Adrenal gland (tissue), 12 donors: ENCODE measurements around the gene ACADL. TPM values are rescaled to one million over a fixed set of nuclear protein-coding genes. Genes with fewer than 3 reads are reported as not detected.
"Not testable (repeated sequence)": the region's sequence is repeated elsewhere in the genome, so short reads cannot be mapped to it uniquely, and the experiment has no call there.

ENCODE experiments used
- DNase-seq, 7 donors: peaks; one replicate each; pipeline ENCODE4 v3.0.0-alpha.2; 2019 to 2020
- H3K27ac ChIP-seq, 5 donors: fragments of 200-600 bp; sonication (generic) in 4 of 5; 1 replicate in 3 of 5; 2 replicates in 2 of 5; pipeline versions ENCODE4 v1.5.1 to v1.8.0; 2016 to 2020; ENCODE audit warnings: mild to moderate bottlenecking in 1 of 5
- H3K27me3 ChIP-seq: fragments of 200-600 bp; 2 replicates; pipeline ENCODE4 v1.8.0; 2021
- H3K36me3 ChIP-seq, 2 donors: fragments of 200-600 bp; replicated peaks in 1 of 2; 1 replicate in 1 of 2; 2 replicates in 1 of 2; pipeline versions ENCODE4 v1.5.1 to v1.8.0; 2018 to 2022
- H3K4me1 ChIP-seq, 2 donors: fragments of 200-600 bp; replicated peaks in 1 of 2; 1 replicate in 1 of 2; 2 replicates in 1 of 2; pipeline versions ENCODE4 v1.5.1 to v1.8.0; 2018 to 2021
- H3K4me3 ChIP-seq, 4 donors: fragments of 200-600 bp; sonication (generic) in 3 of 4; one replicate each; pipeline ENCODE4 v1.5.1; 2016 to 2018
- H3K9me3 ChIP-seq, 3 donors: fragments of 200-600 bp; sonication (generic) in 1 of 3; replicated peaks in 1 of 3; 1 replicate in 2 of 3; 2 replicates in 1 of 3; pipeline versions ENCODE4 v1.5.1 to v1.8.0; 2016 to 2021
- CTCF ChIP-seq, 6 experiments: fragments of 450-650 bp in 4 of 6; fragments of 200-600 bp in 2 of 6; sonication (generic) in 1 of 6; IDR thresholded peaks; 1 replicate in 5 of 6; 2 replicates in 1 of 6; pipeline versions ENCODE4 v1.5.1 to v1.8.0; 2016 to 2021; ENCODE audit warnings: antibody characterized with exemption in 6 of 6, mild to moderate bottlenecking in 2 of 6, moderate library complexity in 1 of 6
- POLR2A ChIP-seq, 2 donors: fragments of 450-650 bp; IDR thresholded peaks; one replicate each; pipeline ENCODE4 v1.6.1; 2017; ENCODE audit warnings: antibody characterized with exemption in 2 of 2, mild to moderate bottlenecking in 2 of 2, moderate library complexity in 1 of 2
- WGBS, 4 donors: extraction: QIAGEN DNeasy Blood & Tissue Kit in 2 of 4; methylation state at CpG; one replicate each; pipeline versions ENCODE4 v1.1.5 to v1.1.7; 2013 to 2017; 5-methylcytosine and 5-hydroxymethylcytosine counted together
- intact Hi-C, 2 donors: fragments of 100-400 bp; cut with DNase I; formaldehyde crosslinking; loops; one replicate each; pipeline versions ENCODE4 v1.14.1 to v1.15.0; 2022 to 2023
- polyA plus RNA-seq, 3 donors: library from polyadenylated mRNA; stranded (reverse); fragments of 200-250 nt in 2 of 3; fragments of 350-450 nt in 1 of 3; fragmentation: Illumina TruSeq in 1 of 3; extraction: RNeasy Lipid Tissue Mini Kit (QIAGEN cat#74804) in 1 of 3; gene quantifications; one replicate each; pipeline ENCODE4 v1.2.3, GENCODE V29; 2013 to 2014
- total RNA-seq, 9 donors: library from RNA; depleted of rRNA in 4 of 9; stranded (reverse); fragments of >200 nt in 4 of 9; fragments of 120-200 nt in 1 of 9; fragmentation: NEBNext Ultra II Directional in 1 of 9; extraction: Animal tissue kit (Norgen Biotek cat#: 25700) in 1 of 9; gene quantifications; one replicate each; pipeline versions ENCODE4 v1.1.0 to v1.2.4, GENCODE V29; 2013 to 2023
- donor health status: healthy with polysubstance abuse.
- donor health status: Bipolar disorder and iron deficiency.
- donor health status: DM: yes; HTN: yes; CAD: no.
- donor health status: DM: no; HTN: no; CAD: no.
- donor health status: DM: no; HTN: no; CAD: no.
- donor health status: DM: yes; HTN: yes; CAD: no.

The ACADL gene
- total and polyA plus RNA-seq, 12 donors: 0.06 to 5.4 (median 1.1) TPM; not detected in 1

GRCh38 chr2:210190345-210190744 is 34.9 kb downstream of the ACADL start:
- WGBS, 4 donors: 89 to 92% (median 91%) methylated on average over 4 of the region's 4 CpGs
- H3K4me3 ChIP-seq: no peak overlapping the region
- H3K9me3 ChIP-seq: no peaks in the 10 kb centered on the region
- TF ChIP-seq POLR2A (IDR thresholded peaks at IDR 0.05) (no peak), CTCF (IDR thresholded peaks at IDR 0.05) (no peak)
- intact Hi-C loops: loop anchor here in 1 of 2 donors (10.0 kb wide), 1 partner anchor 116 kb away; no protein-coding TSS in a partner anchor
- no peaks in the 10 kb centered on the region for H3K27me3 ChIP-seq
- H3K27ac ChIP-seq: no peak overlapping the region
- peaks cover 0 to 7% of the 10 kb centered on the region in 2 donors for H3K4me1 ChIP-seq
- DNase-seq: no peak
- H3K36me3 ChIP-seq: no peaks in the 10 kb centered on the region

GRCh38 chr2:210189452-210190138 is 35.7 kb downstream of the ACADL start:
- Histone ChIP-seq H3K27ac (no peak overlapping the region), H3K27me3 (no peaks in the 10 kb centered on the region), H3K9me3 (no peaks in the 10 kb centered on the region), H3K36me3 (no peaks in the 10 kb centered on the region), H3K4me3 (no peak overlapping the region), H3K4me1 (no peaks in the 10 kb centered on the region)
- no peak for DNase-seq
- WGBS, 4 donors: 65 to 73% (median 69%) methylated on average over 1 of the region's 1 CpG
- TF ChIP-seq CTCF (IDR thresholded peaks at IDR 0.05) (no peak), POLR2A (IDR thresholded peaks at IDR 0.05) (no peak)
- intact Hi-C loops: loop anchor here in 1 of 2 donors (10.0 kb wide), 1 partner anchor 115 kb away; no protein-coding TSS in a partner anchor

GRCh38 chr2:210188755-210189154 is 36.5 kb downstream of the ACADL start:
- H3K4me1 ChIP-seq: no peaks in the 10 kb centered on the region
- no peaks in the 10 kb centered on the region for H3K9me3 ChIP-seq
- H3K4me3 ChIP-seq: no peak overlapping the region
- H3K36me3 ChIP-seq: no peaks in the 10 kb centered on the region
- intact Hi-C loops: no loop called here
- no peaks in the 10 kb centered on the region for H3K27me3 ChIP-seq
- no peak for DNase-seq
- TF ChIP-seq CTCF (IDR thresholded peaks at IDR 0.05): no peak
- no peak for TF ChIP-seq POLR2A (IDR thresholded peaks at IDR 0.05)
- WGBS, 4 donors: 55 to 69% (median 60%) methylated on average over 2 of the region's 2 CpGs
- H3K27ac ChIP-seq: no peak overlapping the region

GRCh38 chr2:210188190-210188589 is 37.1 kb downstream of the ACADL start:
- Histone ChIP-seq H3K36me3 (no peaks in the 10 kb centered on the region), H3K4me1 (no peaks in the 10 kb centered on the region), H3K4me3 (no peak overlapping the region), H3K27me3 (no peaks in the 10 kb centered on the region), H3K9me3 (no peaks in the 10 kb centered on the region), H3K27ac (no peak overlapping the region)
- no peak for DNase-seq
- 73 to 78% (median 76%) methylated on average over 3 of the region's 3 CpGs for WGBS, 4 donors
- no peak for TF ChIP-seq CTCF (IDR thresholded peaks at IDR 0.05)
- no peak for TF ChIP-seq POLR2A (IDR thresholded peaks at IDR 0.05)
- intact Hi-C loops: no loop called here

GRCh38 chr2:210183936-210184335 is 41.3 kb downstream of the ACADL start:
- H3K9me3 ChIP-seq, H3K4me1 ChIP-seq, DNase-seq, H3K4me3 ChIP-seq, H3K36me3 ChIP-seq, H3K27me3 ChIP-seq, H3K27ac ChIP-seq, intact Hi-C loops: not testable (repeated sequence)
- 87 to 100% (median 90%) methylated on average over 1 of the region's 1 CpG for WGBS, 4 donors

- H3K27ac ChIP-seq, H3K4me3 ChIP-seq, H3K9me3 ChIP-seq, H3K36me3 ChIP-seq, H3K27me3 ChIP-seq, DNase-seq, intact Hi-C loops, H3K4me1 ChIP-seq: not testable (repeated sequence)
- WGBS, 4 donors: 48 to 85% (median 69%) methylated on average over 8 to 12 of the region's 12 CpGs
Measured at GRCh38 chr2:210181606-210182088, 43.6 kb downstream of the ACADL start.

- DNase-seq, H3K27ac ChIP-seq, H3K4me1 ChIP-seq, intact Hi-C loops, H3K4me3 ChIP-seq, H3K36me3 ChIP-seq, H3K9me3 ChIP-seq, H3K27me3 ChIP-seq: not testable (repeated sequence)
- WGBS, 4 donors: 71 to 82% (median 76%) methylated on average over 3 of the region's 3 CpGs
Measured at GRCh38 chr2:210181033-210181605, 44.1 kb downstream of the ACADL start.
